Stimulated activated CD8-positive, alpha-beta memory T cell treated with anti-CD3 and anti-CD28 coated beads, Interleukin-15, amount 100 ng/mL, for 1 hour (primary cell): ENCODE data around the gene CHST8.
"Not testable (repeated sequence)": the region's sequence is repeated elsewhere in the genome, so short reads cannot be mapped to it uniquely, and the experiment has no call there.

Experiments
- DNase-seq: peaks from one replicate; pipeline ENCODE4 v3.0.0-alpha.2; 2020; ENCODE audit warnings: low read depth

CHST8 gene

DNA sequence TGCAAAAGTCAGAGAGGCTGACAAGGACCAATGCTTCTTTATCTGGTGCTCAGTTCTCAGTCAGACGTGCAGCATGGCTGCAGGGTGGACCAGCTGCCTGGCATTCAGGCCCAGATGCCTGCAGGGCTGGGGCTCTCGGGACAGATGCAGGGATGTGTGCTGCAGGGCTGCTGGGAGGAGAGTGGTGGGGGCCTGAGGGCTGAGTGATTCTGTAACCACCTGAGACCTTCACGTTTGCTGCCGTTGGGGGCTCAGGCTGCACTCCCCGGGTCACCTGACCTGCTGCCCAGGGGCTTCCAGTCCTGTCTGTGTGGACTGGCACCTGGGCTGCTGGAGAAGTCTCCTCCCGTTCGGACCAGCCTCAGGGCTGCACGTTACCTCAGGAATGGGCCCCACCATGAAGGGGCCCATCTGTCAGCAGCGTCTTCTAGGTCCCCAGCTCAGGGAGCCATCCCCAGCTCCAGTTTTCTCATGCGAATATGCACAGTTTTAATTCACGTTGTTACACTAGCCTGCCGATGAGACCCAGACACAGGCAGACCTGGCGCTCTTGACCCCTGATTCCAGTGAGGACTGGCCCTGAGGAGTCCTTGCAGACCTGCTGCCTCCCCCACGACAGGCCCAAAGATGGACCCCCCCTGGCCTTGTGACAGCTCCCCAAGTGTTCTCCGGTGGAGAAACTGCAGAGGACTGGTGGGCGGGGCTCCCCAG, 191.8 kb downstream of the CHST8 start:
- DNase-seq: no peak

DNA sequence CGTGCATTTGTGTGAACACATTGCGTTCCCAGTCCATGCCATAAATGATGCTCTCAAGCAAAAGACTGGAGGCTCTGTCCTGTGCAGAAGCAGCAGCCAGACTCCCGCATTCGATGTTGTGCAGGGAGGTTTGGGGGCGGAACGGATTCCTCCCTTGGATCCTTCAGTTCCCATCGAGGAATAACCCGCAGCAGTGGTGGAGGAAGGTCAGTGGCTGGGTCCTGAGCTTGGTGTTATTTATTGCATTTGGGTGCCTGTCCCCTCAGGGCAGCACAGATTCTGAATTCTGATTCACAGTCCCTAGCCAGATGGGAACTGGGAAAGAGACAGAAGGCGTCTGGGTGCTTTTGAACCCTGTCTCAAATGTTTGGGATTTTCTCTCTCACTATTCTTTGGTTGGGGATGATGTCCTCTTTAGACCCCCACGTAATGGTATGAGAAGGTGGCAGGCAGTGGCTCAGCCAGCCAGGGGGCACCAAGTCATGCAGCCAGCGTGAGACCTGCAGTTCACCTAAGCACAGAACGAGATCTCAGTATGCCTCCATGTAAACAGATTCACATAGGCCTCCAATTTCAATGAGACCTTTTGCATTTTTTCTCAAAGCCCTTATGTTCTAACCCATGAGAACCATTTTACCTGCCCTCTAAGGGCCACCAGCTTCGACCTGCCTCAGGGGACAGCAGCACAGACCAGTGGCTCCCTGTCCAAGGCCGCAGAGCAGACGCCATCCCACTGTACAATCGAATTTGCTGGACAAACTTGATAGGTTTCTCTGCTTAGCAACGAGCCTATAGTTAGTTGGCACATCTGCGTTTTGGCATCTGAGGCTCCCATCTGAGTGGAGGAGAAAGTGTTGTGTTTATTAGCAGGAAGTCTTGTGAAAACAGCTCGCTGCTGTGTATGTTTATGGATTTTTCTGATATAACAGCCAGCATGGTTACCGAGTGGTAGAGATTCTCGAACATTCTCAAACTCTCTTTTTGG, 192.7 kb downstream of the CHST8 start:
- DNase-seq: no peak

DNA sequence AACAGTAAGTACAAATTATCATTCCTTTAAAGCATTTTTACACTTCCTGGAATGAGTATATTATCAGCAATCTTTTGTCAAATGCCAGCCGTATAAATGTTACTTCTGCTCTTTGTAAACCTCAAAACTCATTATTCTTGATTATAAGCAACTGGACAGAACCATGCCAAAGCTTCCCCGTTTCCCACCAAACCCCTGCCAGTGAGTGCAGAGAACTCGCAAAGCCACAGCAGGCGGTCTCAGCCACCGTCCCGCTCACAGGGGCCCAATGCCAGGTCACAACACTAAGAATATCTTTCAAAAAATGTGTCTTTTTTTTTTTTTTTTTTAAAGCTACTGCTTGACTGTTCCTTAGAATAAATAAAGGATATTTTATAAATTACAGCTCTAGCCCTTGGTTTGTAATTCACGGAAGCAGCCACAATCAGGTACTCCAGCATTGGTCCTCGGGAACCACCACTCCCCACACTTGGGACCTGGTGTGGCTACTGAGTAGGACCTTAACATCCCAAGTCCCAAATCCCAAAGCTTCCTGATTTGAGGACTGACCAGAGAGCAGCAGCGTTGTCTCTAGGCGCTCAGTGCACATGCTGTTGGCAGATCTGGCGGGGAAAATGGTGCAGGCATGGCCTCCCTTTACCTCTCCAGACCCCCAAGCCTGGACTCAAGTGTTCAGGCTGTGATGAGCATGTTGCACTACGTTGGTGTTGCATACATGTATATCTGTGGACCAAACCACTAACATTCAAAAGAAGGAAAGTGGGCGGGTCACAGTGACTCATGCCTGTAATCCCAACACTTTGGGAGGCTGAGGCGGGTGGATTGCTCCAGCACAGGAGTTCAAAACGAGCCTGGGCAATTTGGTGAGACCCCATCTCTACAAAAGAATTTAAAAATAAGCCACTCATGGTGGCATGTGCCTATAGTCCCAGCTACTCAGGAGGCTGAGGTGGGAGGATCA, 193.9 kb downstream of the CHST8 start:
- DNase-seq: no peak

DNA sequence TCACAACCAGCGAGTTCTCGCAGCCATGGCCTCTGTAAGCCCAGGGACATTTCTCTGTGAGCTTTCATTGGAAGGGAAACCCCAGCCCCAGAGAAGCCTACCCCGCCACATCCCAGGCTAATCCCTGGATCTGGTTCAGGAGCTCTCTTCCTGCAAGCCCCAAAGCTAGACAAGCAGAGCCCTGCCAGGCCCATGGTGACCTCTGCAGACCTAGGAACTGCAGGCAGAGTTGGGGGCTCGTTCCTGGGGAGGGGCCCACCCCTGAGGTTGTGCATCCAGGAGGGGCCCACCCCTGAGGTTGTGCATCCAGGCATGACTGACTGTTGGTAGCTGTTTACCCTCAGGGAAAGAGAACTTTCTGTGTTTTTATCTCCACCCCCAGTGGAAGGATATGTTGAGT, 196.7 kb downstream of the CHST8 start:
- no peak for DNase-seq

GRCh38 chr19:33819078-33819477, 197.3 kb downstream of the CHST8 start:
- not testable (repeated sequence) for DNase-seq

- no peak for DNase-seq
Measured at GRCh38 chr19:33819506-33819879, 197.7 kb downstream of the CHST8 start.

- DNase-seq: no peak
Measured at GRCh38 chr19:33819880-33820781, 198.4 kb downstream of the CHST8 start.

GRCh38 chr19:33821871-33822270, 200.1 kb downstream of the CHST8 start:
- no peak for DNase-seq
